Measurements from ENCODE around the gene ARHGAP6.

Gene ARHGAP6

DNA sequence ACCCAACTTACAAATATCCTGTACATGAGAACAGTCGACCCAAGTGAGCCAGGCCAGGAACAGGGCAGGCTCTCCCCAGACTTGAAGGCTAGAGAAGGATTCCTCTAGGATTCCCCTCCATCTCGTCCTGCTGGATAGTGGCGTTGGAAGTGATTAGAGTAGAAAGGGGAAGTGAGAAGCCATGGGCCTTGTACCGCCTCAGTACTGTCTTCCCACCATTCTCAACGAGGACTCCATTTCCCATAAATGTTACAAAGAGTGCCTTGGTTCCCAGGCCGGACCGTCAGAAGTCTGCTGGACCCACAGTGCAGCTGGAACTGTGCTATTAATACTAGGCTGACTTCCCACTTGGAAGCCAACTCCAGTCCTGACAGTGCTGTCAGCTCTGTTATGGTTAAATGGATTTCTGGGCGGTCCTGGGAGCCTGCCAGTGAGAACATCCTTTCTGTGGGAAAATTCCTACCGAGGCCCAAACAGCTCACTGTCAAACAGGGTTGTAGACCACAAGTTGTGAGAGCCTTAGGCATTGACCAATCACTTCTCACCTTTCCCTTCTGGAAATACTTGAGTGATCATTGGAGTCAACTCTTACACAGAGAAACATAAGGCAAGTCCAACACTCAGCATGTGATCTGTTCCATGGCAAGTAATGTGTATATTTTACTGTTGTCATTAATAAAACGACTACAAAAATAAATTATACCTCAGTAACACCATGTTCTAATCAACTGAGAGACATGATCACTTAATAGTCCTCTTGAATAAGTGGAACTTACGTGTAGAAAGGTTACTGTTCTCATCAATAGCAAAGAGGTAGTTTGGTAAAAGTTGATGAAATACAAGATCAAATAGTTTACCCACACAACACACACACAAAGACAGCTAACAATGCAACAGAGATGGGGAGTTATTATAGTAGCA is 314.1 kb downstream of the ARHGAP6 start:
- no peak for DNase-seq (ENCODE audit: low spot score)

DNA sequence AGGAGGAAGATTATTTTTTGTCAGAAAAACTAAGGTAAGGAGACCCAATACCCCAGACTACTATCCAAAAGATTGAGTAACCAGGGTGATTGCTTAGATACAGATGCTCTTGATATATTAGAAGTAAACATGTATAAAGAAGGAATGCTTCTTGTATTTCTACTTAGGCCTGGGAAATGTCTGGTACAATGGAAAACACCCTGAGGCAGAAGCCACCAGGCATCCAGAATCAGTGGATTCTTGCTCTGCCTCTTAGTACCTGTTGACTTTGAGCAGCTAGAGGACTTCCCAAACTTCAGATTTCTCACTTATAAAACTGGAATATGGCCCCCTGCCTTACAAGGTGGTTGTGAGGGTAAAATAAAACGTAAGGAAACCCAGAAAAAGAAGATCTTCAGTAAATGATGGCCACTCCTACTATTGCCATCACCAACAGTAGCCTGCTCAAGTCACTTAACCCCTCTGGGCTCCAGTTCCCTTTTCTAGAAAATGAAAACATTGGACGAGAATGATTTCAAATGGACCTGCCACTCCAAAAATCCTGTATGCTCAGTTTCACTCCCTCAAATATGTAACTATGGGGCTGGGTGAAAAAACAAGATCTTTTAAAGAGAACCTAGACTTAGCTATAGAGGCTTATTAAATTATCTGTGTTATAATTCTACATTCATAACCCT is 315.9 kb downstream of the ARHGAP6 start:
- DNase-seq (ENCODE audit: low spot score): no peak

DNA sequence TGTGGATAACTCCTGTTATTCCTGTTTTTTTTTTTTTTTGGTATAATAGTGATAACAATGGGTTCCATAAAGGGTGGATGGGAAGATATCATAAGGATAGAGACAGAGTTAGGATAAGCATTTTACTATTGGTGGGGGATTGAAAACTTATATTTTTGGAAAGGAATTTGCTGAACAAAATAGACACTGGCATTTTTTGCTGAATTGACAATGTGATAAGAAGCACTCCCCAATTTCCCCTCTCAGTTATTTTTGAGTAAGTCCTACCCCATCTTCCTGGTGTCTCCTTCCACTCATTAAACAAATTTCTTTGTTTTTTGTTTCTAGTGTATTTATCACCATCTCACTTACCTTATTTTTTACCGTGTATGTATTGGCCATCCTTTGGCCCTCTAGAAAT is 316.7 kb downstream of the ARHGAP6 start:
- no peak for DNase-seq (ENCODE audit: low spot score)

DNA sequence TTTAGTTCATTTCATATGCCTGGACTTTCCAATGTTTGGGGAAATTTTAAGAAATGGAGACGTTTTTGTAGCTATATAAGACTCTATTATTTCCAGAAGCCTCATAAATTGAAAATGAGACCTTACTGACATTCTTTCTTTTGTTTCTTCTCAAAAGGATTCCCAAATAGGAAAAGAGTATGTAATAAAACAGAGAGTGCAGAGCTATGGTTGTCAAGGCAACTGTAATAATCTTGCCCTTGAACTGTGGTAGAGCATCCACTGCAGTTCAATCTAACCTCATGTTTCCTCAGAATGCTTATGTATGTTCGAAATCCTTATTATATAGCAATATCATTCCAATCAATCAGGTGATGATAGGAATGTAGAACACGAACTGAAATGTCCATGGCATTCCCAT is 318.4 kb downstream of the ARHGAP6 start:
- no peak for DNase-seq (ENCODE audit: low spot score)

DNA sequence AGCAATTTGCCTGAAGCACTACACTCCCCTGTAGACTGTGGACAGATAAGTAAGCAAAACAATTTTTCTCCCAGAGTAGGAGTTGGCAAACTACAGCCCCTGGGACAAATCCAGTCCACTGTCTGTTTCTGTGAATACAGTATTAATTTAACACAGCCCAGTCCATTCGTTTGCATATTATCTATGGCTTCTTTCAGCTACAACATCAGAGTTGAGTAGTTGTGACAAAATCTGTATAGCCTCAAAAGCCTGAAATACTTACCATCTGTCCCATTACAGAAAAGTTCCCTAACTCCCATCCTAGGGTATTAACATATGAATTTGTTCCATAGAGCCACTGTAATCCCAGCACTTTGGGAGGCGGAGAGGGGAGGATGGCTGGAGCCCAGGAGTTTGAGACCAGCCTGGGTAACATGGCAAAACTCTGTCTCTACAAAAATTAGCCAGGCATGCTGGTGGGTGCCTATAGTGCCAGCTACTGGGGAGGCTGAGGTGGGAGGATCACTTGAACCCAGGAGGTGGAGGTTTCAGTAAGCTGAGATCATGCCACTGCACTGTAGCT is 319.5 kb downstream of the ARHGAP6 start:
- no peak for DNase-seq (ENCODE audit: low spot score)

DNA sequence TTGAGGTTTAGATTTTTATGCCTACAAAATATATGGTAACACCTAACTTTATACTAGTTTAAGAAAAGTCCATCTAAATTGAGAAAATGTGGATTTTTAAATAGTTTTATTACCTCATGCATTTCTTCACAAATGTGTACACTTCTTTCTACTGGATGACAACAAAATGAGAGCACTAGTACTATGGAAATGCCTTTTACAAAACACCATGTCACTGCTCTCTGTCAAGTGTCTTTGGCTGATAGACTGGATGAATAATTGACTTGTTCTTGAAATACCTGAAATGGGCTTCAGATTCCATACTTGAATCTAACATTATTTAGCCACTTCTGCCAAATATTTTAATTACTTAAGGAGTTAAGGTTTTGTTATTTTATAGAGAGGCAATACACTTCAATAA is 323.0 kb downstream of the ARHGAP6 start:
- no peak for DNase-seq (ENCODE audit: low spot score)

DNA sequence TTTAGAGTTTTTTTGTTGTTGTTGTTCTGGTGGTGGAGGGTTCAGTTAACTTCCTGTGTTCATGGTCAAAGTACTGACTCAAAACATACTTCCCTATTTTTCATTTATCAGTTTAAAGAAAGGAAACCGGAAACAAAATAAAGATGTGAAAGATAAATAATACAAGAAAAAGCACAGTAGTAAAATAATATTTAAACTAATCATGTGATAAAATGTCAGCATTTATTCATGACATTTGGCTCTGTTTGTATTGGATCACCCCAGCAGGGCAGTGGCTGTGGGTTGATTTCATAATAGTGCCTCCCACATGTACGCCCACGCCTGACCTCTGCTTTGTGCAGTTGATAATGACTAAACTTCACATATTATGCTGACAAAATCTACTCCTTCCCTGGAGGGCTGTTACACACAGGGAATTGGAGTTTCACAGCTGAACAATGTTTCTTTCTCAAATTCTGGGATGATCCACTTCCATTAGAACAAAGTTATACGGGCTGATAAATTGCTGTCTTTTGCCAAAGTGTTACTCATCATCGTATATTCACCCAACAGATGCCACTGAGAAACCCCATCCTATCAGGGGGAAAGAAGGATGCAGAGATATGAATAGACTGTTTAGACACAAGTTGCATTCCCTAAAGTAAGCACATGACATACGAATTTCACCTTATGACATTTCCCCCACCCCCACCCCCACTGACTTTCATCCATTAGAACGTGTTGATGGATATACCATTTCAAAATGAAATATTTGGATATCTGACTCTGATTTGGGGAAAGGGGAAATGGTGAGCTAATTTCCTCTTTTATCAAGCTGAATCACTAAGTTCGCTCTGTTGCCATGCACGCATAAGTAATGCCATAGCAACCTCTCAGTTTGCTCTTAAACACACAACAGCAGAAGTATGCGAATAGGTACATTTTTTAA is 324.2 kb downstream of the ARHGAP6 start:
- no peak for DNase-seq (ENCODE audit: low spot score)

DNA sequence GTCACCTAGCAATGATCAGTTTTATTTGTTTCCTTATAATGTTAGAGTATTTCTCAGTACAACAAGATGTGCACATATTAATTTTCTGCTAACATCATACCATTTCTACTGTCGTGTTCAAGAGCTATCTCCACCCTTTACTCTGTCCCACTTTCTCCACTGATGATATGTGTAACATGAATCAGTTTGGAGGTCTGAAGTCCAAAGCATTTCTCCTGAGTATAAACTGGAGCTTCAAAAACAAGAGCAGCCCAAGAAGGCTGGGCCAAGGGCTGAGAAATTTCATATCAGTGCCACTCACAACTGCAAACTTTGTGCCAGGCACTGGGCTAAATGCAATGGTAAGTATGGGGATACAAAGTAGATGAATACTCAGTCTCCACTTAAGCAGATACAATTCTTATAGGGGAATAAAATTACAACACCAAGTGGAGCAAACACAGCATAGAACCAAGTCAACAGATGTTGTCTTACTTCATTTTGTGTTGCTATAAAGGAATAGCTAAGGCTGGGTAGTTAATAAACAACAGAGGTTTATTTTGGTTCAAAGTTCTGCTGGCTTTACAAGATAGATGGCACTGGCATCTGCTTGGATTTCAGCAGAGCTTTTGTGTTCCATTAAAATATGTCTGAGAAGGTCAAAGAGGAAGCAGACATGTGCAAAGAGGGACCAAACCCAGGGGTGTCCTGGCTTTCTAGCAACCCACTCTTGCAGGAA is 328.3 kb downstream of the ARHGAP6 start:
- DNase-seq (ENCODE audit: low spot score): no peak

DNA sequence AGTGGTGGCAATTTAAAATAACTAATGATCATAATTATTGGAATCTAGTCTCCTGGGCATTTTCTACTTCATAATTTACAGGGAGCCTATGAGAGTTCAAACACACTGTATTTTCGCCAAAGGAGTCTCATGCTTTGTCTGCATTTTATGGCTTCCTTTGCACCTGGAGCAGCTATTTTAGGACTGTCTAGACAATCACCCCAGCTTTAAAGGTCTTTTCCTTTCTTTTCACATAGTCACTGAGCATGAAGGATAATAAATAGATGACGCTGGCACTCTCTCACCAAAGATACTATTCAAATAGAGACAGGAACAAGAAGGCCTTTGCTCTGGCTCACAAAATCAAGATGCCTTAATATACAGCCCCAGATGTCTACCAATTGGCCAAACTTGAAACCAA is 329.5 kb downstream of the ARHGAP6 start:
- DNase-seq (ENCODE audit: low spot score): no peak

DNA sequence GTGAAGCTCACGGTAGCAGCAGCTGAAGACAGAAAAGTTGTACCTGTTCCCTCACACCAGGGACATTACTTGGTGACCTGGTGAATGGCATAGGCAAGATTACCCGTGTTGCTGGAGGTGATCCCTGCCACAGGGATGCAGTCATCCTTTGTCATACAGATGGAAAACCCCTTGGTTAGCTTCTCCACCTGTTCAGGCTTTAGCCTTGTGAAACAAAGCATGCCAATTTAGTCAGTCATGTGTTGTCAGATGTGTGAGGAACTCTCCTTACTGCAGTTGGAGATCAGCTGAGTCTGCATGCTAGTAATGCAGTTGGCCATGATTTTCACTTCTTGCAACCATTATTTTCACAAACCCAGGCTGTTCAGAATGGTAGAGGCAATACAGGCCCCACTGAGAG is 331.6 kb downstream of the ARHGAP6 start:
- DNase-seq (ENCODE audit: low spot score): no peak

DNA sequence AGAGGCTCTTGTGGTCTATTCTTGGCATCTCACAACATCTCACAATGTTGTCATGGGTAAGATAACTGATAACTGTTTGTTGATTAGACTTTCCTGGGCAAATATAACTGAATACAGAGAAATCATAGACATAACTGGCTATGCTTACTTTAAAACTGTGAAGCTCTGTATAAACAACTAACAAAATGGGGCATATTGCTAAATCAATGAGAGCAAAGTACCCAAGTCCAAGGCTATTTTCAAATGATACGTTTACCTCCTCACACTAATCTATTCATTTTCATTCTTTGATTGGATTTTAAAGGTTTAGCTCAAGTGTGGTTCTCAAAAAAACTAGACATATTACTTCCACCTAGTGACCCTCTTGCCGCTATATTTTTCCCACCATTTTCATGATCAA is 333.9 kb downstream of the ARHGAP6 start:
- DNase-seq (ENCODE audit: low spot score): no peak

DNA sequence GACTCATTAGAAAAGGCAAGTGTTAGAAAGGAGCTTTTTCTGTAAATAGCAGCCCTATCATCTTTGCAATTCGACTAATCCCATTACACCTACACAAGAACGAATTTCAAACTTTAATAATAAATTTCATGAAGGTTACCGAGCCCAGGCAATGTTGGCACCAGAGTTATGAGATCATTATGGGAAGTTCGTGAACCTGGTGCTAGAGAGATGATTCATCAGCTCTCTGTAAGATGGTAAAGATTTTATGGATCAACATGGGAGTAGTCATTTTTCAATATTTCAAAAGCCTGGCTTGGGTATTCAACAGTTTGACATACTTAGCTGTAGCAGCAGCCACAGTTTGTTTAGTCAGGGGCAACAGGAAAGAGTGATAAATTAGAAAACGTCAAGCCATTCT is 336.7 kb downstream of the ARHGAP6 start:
- no peak for DNase-seq (ENCODE audit: low spot score)

DNA sequence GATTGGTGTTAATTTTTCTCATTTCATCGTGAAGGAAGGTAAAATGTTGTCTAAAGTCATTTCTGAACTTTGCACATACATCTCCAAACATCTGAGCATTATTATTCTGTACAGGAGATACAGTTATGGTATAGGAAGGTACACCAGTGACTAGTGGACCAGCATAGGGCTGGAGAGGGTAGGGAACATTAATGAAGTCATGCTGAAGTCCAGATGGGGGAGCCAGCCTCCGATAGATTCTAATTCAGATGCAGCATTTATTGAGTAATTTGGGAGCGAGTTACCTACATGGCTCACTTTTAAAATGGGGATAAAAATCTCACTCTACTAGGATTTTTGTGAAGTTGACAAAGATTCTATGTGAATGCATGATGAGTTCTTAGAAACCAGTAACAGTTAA is 337.6 kb downstream of the ARHGAP6 start:
- no peak for DNase-seq (ENCODE audit: low spot score)

DNA sequence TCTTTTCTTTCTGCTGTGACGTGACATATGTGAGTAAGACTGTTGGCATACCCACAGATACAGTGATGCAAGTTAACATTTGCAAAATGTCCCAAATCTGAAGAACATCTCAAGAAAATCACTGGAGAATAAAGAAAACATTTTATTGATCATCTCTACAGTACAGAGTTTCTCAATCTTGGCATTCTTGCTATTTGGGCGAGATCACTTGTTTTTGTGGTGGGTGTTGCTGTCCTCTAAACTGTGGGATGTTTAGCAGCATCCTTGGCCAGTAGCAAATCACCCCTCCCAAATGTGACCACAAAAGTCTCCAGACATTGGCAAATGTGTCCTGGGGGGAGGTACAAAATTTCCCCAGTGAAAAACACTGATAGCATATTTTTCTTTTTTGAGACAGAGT is 343.7 kb downstream of the ARHGAP6 start:
- DNase-seq (ENCODE audit: low spot score): no peak

DNA sequence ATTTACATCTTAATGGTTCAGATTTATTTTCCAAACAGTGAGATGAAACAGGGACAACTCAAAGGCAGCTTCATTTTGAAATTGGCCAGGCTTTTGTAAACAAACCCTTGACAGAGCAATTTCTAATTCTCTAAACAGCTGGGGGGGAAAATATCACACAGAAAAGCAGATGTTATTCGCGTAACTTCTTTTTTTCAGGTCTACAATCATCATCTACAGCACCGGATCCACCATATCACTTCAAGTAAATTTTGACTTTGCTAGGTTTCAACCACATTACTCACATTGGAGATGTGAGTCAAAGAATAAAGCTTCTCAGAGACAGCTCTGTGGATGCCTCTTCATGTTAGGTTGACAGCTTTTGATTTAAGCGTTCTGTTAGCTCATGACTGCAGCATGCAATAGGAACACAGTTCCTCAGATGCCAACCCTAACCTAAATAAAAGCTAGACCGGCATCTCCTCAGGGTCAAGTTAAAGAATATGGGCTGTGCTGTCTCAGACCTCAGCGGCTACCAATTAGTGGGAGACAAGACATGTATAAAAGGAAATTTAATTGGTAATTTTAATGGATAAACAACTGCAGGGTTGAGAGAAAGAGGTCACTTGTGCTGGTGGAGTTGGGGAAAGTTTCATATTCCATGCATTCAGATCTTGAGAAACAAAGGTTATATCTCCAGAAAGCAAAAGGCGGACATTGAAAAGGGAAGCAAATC is 345.8 kb downstream of the ARHGAP6 start:
- no peak for DNase-seq (ENCODE audit: low spot score)

DNA sequence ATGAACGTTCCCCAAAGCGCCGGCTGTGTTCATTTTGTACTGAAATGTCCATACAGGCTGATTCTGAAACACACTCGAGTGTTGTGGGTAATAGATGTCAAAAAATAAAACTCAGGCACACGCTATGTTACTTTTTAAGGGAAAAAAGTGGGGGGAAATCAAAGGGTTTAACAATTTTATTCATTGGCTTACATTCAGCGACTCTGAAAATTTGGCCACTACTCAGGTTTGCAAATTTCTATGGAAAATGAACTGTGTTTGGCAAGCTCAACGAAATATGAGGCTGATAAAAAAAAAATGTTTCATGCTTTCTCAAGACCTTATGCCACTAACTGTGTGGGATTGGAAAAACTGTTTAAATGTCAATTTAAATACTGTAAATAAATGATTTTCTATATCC is 354.0 kb downstream of the ARHGAP6 start:
- DNase-seq (ENCODE audit: low spot score): no peak

DNA sequence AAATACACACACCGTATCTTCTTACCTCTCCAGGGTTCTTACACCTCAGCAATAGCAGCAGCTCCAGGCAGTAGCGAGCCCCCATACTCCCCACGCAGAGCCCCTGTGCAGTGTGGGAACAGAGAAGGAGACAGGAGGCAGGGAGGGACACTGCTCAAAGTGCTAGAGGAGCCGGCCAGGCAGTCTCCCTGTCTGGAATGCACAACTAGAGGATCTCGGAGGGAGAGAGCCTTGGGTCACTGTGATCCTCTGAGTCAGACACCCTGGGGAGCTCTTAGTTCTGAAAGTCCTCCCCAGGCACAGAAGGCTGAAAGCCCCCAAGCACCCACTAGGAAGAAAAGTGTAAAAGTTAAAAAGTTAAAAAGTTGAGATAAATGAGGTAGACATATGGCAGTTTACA is 356.5 kb downstream of the ARHGAP6 start:
- no peak for DNase-seq (ENCODE audit: low spot score)

DNA sequence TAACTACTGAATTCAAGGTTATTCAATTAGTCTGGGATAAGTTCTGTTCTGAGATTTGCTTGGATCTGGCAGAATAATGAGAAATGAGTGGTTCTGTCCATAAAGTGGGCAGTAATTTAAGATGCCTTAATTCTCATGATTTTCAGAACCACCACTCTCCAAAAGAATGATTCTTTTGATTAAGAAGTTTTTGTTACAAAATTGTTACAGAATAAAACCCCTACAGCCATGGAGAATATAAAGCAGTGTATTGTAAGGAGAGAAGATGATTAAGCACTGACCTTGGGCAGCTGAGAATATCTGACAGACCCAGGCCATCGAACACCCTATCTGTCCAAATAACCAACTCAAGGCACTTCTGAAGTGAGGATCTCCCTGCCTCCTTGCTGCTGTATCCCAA is 360.1 kb downstream of the ARHGAP6 start:
- DNase-seq (ENCODE audit: low spot score): no peak

DNA sequence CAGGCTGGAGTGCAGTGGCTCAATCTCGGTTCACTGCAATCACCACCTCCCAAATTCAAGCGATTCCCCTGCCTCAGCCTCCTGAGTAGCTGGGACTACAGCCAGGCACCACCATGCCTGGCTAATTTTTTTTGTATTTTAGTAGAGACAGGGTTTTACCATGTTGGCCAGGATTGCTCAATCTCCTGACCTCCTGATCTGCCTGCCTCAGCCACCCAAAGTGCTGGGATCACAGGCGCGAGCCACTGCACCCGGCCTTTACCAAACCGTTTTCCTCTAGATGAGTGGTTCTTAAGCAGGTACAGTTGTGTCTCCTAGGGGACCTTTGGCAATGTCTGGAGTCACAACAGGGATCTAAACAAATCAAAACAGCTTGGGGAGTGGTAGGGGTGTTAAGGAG is 360.9 kb downstream of the ARHGAP6 start:
- no peak for DNase-seq (ENCODE audit: low spot score)

DNA sequence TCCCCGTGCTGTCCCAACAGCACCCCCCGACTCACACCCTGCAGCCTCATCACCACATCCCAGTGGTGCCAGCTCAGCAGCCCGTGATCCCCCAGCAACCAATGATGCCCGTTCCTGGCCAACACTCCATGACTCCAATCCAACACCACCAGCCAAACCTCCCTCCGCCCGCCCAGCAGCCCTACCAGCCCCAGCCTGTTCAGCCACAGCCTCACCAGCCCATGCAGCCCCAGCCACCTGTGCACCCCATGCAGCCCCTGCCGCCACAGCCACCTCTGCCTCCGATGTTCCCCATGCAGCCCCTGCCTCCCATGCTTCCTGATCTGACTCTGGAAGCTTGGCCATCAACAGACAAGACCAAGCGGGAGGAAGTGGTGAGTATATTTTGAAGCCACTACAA is 367.1 kb downstream of the ARHGAP6 start:
- no peak for DNase-seq (ENCODE audit: low spot score)

DNA sequence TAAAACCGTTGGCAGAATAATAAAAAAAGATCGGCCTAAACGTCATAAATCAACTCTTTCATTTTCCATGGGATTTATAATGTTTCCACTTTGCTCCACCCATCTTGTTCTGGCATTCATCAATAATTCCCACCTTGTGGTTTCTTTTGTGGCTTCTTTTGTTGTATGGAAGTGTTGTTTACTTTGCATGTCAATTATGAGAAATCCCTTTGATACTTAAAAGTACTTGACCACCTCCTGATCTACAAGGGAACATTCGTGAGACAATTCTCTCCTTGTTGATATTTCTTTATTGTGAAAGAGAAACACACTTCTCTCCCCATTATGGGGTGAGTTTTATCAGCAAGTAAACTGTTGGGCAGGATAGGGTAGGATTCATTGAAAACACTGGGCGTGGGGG is 369.7 kb downstream of the ARHGAP6 start:
- no peak for DNase-seq (ENCODE audit: low spot score)
